ENCODE measurements around the gene FBXL16. TPM values are rescaled to one million over a fixed set of nuclear protein-coding genes. Genes with fewer than 3 reads are reported as not detected.

Gene FBXL16
- total and polyA plus RNA-seq, 2 donors (not counting 1 experiment from before 2014, with no cell fraction given): 0.07 TPM; not detected in 1

DNA sequence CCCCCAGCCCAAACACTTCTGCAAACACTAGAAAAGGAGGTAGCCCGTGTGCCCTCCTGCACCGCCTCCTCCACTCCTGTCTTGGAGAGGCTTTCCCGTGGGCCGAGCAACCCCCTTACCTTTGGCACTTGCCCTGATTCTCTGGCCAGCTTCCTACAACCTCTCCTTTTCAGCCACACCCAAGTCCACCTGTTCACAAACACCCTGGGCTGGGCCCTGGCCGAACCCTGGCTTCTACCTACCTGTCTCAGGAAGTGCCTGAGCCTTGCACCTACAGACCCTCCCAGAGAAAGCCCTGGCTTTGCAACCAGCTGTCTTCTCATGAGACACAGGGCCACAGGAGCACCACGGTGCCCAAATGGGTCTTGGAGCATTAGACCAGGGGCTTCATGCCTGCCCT is 13.3 kb upstream of the FBXL16 start:
- Histone ChIP-seq H3K27ac (ENCODE audit: insufficient read depth, low read length) (no peak overlapping the region), H3K36me3 (ENCODE audit: control insufficient read depth, insufficient read depth, low read length) (peaks cover 2% of the 10 kb centered on the region), H3K27me3 (ENCODE audit: control insufficient read depth, insufficient read depth, low read length) (no peaks in the 10 kb centered on the region), H2AFZ (ENCODE audit: low read length) (no peak overlapping the region), H3K4me1 (ENCODE audit: control insufficient read depth, extremely low read depth, insufficient read depth, low read length) (peaks cover 14% of the 10 kb centered on the region), H3K4me3 (replicated peaks in 1 of 4; ENCODE audit: control extremely low read depth in 1 of 4, insufficient read depth in 1 of 4, low read depth in 3 of 4, low read length in 4 of 4) (no peak overlapping the region), H3K9me3 (ENCODE audit: control insufficient read depth, insufficient read depth, low read depth, low read length) (no peaks in the 10 kb centered on the region), H4K20me1 (ENCODE audit: control insufficient read depth, extremely low read depth, insufficient read depth, low read length) (no peaks in the 10 kb centered on the region), H3K9ac (ENCODE audit: insufficient read depth, low read length) (no peak overlapping the region), H3K4me2 (ENCODE audit: extremely low read depth, insufficient read depth, low read length) (no peak overlapping the region), H3K79me2 (ENCODE audit: control insufficient read depth, insufficient read depth, low read length) (no peaks in the 10 kb centered on the region)
- DNase-seq (ENCODE audit: low read depth in 2 of 2): no peak
- TF ChIP-seq, protein P1, sequence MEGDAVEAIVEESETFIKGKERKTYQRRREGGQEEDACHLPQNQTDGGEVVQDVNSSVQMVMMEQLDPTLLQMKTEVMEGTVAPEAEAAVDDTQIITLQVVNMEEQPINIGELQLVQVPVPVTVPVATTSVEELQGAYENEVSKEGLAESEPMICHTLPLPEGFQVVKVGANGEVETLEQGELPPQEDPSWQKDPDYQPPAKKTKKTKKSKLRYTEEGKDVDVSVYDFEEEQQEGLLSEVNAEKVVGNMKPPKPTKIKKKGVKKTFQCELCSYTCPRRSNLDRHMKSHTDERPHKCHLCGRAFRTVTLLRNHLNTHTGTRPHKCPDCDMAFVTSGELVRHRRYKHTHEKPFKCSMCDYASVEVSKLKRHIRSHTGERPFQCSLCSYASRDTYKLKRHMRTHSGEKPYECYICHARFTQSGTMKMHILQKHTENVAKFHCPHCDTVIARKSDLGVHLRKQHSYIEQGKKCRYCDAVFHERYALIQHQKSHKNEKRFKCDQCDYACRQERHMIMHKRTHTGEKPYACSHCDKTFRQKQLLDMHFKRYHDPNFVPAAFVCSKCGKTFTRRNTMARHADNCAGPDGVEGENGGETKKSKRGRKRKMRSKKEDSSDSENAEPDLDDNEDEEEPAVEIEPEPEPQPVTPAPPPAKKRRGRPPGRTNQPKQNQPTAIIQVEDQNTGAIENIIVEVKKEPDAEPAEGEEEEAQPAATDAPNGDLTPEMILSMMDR (conservative IDR thresholded peaks at IDR 0.05 in 1 of 2, IDR thresholded peaks at IDR 0.05 in 1 of 2; ENCODE audit: low read depth in 1 of 2, low read length in 2 of 2): no peak

DNA sequence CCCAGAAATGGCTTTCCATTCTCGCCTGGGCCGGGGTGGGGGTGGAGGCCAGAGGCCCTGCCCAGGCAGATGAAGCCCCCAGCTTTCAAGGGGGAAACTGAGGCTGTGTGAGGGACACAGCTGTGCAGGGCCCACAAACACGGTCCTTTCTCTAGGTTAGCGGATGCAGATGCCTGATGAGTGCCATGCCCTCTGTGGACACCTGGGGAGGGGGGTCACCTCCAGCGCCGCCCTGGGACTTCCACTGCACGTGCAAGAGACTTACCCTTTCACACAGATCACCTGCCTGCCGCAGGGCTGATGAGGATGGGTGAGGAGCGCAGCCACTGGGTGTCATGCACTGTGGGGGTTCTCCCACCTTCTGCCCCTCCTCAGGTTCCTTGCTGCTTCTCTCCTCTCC is 12.8 kb upstream of the FBXL16 start:
- Histone ChIP-seq H3K9ac (ENCODE audit: insufficient read depth, low read length) (no peak overlapping the region), H3K27me3 (ENCODE audit: control insufficient read depth, insufficient read depth, low read length) (no peaks in the 10 kb centered on the region), H3K4me3 (replicated peaks in 1 of 4; ENCODE audit: control extremely low read depth in 1 of 4, insufficient read depth in 1 of 4, low read depth in 3 of 4, low read length in 4 of 4) (no peak overlapping the region), H3K79me2 (ENCODE audit: control insufficient read depth, insufficient read depth, low read length) (no peaks in the 10 kb centered on the region), H3K4me1 (ENCODE audit: control insufficient read depth, extremely low read depth, insufficient read depth, low read length) (peaks cover 14% of the 10 kb centered on the region), H4K20me1 (ENCODE audit: control insufficient read depth, extremely low read depth, insufficient read depth, low read length) (no peaks in the 10 kb centered on the region), H2AFZ (ENCODE audit: low read length) (no peak overlapping the region), H3K9me3 (ENCODE audit: control insufficient read depth, insufficient read depth, low read depth, low read length) (no peaks in the 10 kb centered on the region), H3K36me3 (ENCODE audit: control insufficient read depth, insufficient read depth, low read length) (peaks cover 2% of the 10 kb centered on the region), H3K27ac (ENCODE audit: insufficient read depth, low read length) (no peak overlapping the region), H3K4me2 (ENCODE audit: extremely low read depth, insufficient read depth, low read length) (no peak overlapping the region)
- no peak for TF ChIP-seq EZH2 (IDR thresholded peaks at IDR 0.05; ENCODE audit: low read length, missing control alignments)
- TF ChIP-seq, protein P1 (conservative IDR thresholded peaks at IDR 0.05 in 1 of 2, IDR thresholded peaks at IDR 0.05 in 1 of 2; ENCODE audit: low read depth in 1 of 2, low read length in 2 of 2): no peak
- no peak for DNase-seq (ENCODE audit: low read depth in 2 of 2)

- peaks cover 14% of the 10 kb centered on the region for H3K4me1 ChIP-seq (ENCODE audit: control insufficient read depth, extremely low read depth, insufficient read depth, low read length)
- no peak overlapping the region for H3K27ac ChIP-seq (ENCODE audit: insufficient read depth, low read length)
- H3K9ac ChIP-seq (ENCODE audit: insufficient read depth, low read length): no peak overlapping the region
- H3K79me2 ChIP-seq (ENCODE audit: control insufficient read depth, insufficient read depth, low read length): no peaks in the 10 kb centered on the region
- TF ChIP-seq, protein P1 (conservative IDR thresholded peaks at IDR 0.05 in 1 of 2, IDR thresholded peaks at IDR 0.05 in 1 of 2; ENCODE audit: low read depth in 1 of 2, low read length in 2 of 2): no peak
- TF ChIP-seq EZH2 (IDR thresholded peaks at IDR 0.05; ENCODE audit: low read length, missing control alignments): no peak
- no peaks in the 10 kb centered on the region for H3K27me3 ChIP-seq (ENCODE audit: control insufficient read depth, insufficient read depth, low read length)
- H3K36me3 ChIP-seq (ENCODE audit: control insufficient read depth, insufficient read depth, low read length): no peaks in the 10 kb centered on the region
- no peak overlapping the region for H3K4me3 ChIP-seq (replicated peaks in 1 of 4; ENCODE audit: control extremely low read depth in 1 of 4, insufficient read depth in 1 of 4, low read depth in 3 of 4, low read length in 4 of 4)
- H2AFZ ChIP-seq (ENCODE audit: low read length): no peak overlapping the region
- no peak for DNase-seq (ENCODE audit: low read depth in 2 of 2)
- H3K9me3 ChIP-seq (ENCODE audit: control insufficient read depth, insufficient read depth, low read depth, low read length): no peaks in the 10 kb centered on the region
- no peak overlapping the region for H3K4me2 ChIP-seq (ENCODE audit: extremely low read depth, insufficient read depth, low read length)
- no peaks in the 10 kb centered on the region for H4K20me1 ChIP-seq (ENCODE audit: control insufficient read depth, extremely low read depth, insufficient read depth, low read length)
Observed at GRCh38 chr16:717450-718245, 12.0 kb upstream of the FBXL16 start.
